Duodenal mucosa (tissue), 2 donors: ENCODE data around the gene USP53.
"Not testable (repeated sequence)": the region's sequence is repeated elsewhere in the genome, so short reads cannot be mapped to it uniquely, and the experiment has no call there.

ENCODE experiments used
- H3K27ac ChIP-seq: one replicate; pipeline ENCODE4 v1.7.0; 2013; ENCODE audit warnings: low read depth, low read length
- H3K27me3 ChIP-seq, 2 donors: one replicate each; pipeline ENCODE4 v1.7.0; 2013; ENCODE audit warnings: low read length in 2 of 2, control low read depth in 1 of 2; ENCODE audit not compliant: insufficient read depth in 2 of 2, control insufficient read depth in 1 of 2
- H3K36me3 ChIP-seq, 2 donors: one replicate each; pipeline ENCODE4 v1.7.0; 2013; ENCODE audit warnings: low read length in 2 of 2, control low read depth in 1 of 2; ENCODE audit not compliant: insufficient read depth in 2 of 2, control insufficient read depth in 1 of 2
- H3K4me1 ChIP-seq, 2 donors: one replicate each; pipeline ENCODE4 v1.7.0; 2013; ENCODE audit warnings: low read length in 2 of 2, control low read depth in 1 of 2; ENCODE audit not compliant: insufficient read depth in 2 of 2, control insufficient read depth in 1 of 2
- H3K4me3 ChIP-seq, 2 donors: one replicate each; pipeline ENCODE4 v1.7.0; 2013; ENCODE audit warnings: low read length in 2 of 2, low read depth in 1 of 2
- H3K9ac ChIP-seq, 2 donors: one replicate each; pipeline ENCODE4 v1.7.0; 2013; ENCODE audit warnings: low read length in 2 of 2, low read depth in 1 of 2
- H3K9me3 ChIP-seq, 2 donors: one replicate each; pipeline ENCODE4 v1.7.0; 2013; ENCODE audit warnings: low read length in 2 of 2, control low read depth in 1 of 2; ENCODE audit not compliant: control insufficient read depth in 1 of 2

Gene USP53

DNA sequence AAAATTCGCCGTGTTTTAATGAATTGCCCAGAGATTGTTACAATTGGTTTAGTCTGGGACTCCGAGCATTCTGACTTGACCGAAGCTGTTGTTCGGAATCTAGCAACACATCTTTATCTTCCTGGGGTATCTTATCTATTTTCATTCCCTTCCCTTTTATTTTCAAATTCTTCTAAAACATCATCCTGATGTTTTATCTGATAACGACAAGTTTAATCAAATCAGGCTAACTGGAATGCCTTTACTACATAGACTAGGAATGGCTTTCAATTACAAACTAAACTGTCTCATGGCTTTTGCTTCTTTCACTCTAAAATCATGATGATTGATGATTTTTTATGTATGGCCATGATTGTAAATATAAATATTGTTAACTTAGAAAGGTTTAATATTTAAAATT, 48.0 kb downstream of the USP53 start:
- H3K4me1 ChIP-seq: no peaks in the 10 kb centered on the region
- H3K36me3 ChIP-seq: peaks cover 4 to 42% of the 10 kb centered on the region in 2 donors
- H3K4me3 ChIP-seq: no peak overlapping the region
- no peak overlapping the region for H3K27ac ChIP-seq
- no peaks in the 10 kb centered on the region for H3K27me3 ChIP-seq
- no peak overlapping the region for H3K9ac ChIP-seq
- H3K9me3 ChIP-seq: no peaks in the 10 kb centered on the region

GRCh38 chr4:119261986-119262385, 49.5 kb downstream of the USP53 start:
- H3K4me1 ChIP-seq: no peaks in the 10 kb centered on the region
- H3K4me3 ChIP-seq: no peak overlapping the region
- H3K9ac ChIP-seq: no peak overlapping the region
- no peak overlapping the region for H3K27ac ChIP-seq
- no peaks in the 10 kb centered on the region for H3K9me3 ChIP-seq
- H3K27me3 ChIP-seq: no peaks in the 10 kb centered on the region
- H3K36me3 ChIP-seq: peaks cover 4 to 30% of the 10 kb centered on the region in 2 donors

GRCh38 chr4:119264743-119265142, 52.2 kb downstream of the USP53 start:
- no peak overlapping the region for H3K27ac ChIP-seq
- H3K4me1 ChIP-seq: no peaks in the 10 kb centered on the region
- peaks cover 9 to 16% of the 10 kb centered on the region in 2 donors for H3K36me3 ChIP-seq
- H3K27me3 ChIP-seq: no peaks in the 10 kb centered on the region
- H3K9me3 ChIP-seq: no peaks in the 10 kb centered on the region
- H3K4me3 ChIP-seq: no peak overlapping the region
- H3K9ac ChIP-seq: no peak overlapping the region

GRCh38 chr4:119266153-119266552, 53.6 kb downstream of the USP53 start:
- H3K36me3 ChIP-seq: peaks cover 9 to 20% of the 10 kb centered on the region in 2 donors
- H3K27ac ChIP-seq: no peak overlapping the region
- no peaks in the 10 kb centered on the region for H3K4me1 ChIP-seq
- H3K9ac ChIP-seq: no peak overlapping the region
- H3K4me3 ChIP-seq: no peak overlapping the region
- H3K27me3 ChIP-seq: no peaks in the 10 kb centered on the region
- no peaks in the 10 kb centered on the region for H3K9me3 ChIP-seq

- Histone ChIP-seq H3K9me3 (no peaks in the 10 kb centered on the region), H3K27ac (no peak overlapping the region), H3K4me1 (no peaks in the 10 kb centered on the region), H3K36me3 (peaks cover 12 to 24% of the 10 kb centered on the region in 2 donors), H3K27me3 (no peaks in the 10 kb centered on the region), H3K4me3 (no peak overlapping the region), H3K9ac (no peak overlapping the region)
Measured at GRCh38 chr4:119268466-119268865, 56.0 kb downstream of the USP53 start.

DNA sequence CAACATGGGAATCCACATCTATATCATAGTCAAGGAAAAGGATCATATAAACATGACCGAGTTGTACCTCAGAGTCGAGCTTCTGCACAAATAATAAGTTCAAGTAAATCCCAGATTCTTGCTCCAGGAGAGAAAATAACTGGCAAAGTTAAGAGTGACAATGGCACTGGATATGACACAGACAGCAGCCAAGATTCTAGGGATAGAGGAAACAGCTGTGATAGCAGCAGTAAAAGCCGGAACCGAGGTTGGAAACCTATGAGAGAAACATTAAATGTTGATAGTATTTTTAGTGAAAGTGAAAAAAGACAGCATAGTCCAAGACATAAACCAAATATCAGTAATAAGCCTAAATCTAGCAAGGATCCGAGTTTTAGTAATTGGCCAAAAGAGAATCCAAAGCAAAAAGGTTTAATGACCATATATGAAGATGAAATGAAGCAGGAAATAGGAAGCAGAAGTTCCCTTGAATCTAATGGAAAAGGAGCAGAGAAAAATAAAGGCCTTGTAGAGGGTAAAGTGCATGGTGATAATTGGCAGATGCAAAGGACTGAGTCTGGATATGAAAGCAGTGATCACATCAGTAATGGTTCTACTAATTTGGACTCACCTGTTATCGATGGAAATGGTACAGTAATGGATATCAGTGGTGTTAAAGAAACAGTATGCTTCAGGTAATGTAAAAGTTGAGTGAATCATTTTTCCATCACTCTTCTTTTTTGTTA, 59.0 kb downstream of the USP53 start:
- Histone ChIP-seq H3K36me3 (peaks cover 12 to 21% of the 10 kb centered on the region in 2 donors), H3K27me3 (no peaks in the 10 kb centered on the region), H3K9ac (no peak overlapping the region), H3K9me3 (no peaks in the 10 kb centered on the region), H3K4me1 (no peaks in the 10 kb centered on the region), H3K27ac (no peak overlapping the region), H3K4me3 (no peak overlapping the region)

- H3K27ac ChIP-seq, H3K4me3 ChIP-seq, H3K9ac ChIP-seq, H3K36me3 ChIP-seq, H3K4me1 ChIP-seq, H3K9me3 ChIP-seq, H3K27me3 ChIP-seq: not testable (repeated sequence)
Measured at GRCh38 chr4:119279541-119279940, 67.0 kb downstream of the USP53 start.

DNA sequence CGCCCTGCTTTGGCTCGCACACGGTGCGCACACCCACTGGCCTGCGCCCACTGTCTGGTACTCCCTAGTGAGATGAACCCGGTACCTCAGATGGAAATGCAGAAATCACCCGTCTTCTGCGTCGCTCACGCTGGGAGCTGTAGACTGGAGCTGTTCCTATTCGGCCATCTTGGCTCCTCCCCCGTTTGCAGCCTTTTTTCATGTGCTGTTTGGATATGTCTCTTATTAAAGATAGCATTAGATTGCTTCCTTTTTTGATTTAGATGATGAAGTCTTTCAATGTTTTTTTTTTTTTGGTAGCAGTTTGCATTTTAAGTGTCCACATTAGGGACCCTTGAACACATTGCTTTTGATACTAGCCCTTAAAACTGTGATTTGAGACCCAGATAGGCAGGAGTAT, 67.4 kb downstream of the USP53 start:
- H3K27ac ChIP-seq, H3K9me3 ChIP-seq, H3K9ac ChIP-seq, H3K36me3 ChIP-seq, H3K4me3 ChIP-seq, H3K4me1 ChIP-seq, H3K27me3 ChIP-seq: not testable (repeated sequence)

- H3K27ac ChIP-seq: no peak overlapping the region
- peaks cover 0 to 6% of the 10 kb centered on the region in 2 donors for H3K4me1 ChIP-seq
- no peaks in the 10 kb centered on the region for H3K36me3 ChIP-seq
- no peak overlapping the region for H3K4me3 ChIP-seq
- H3K9ac ChIP-seq: no peak overlapping the region
- H3K27me3 ChIP-seq: no peaks in the 10 kb centered on the region
- no peaks in the 10 kb centered on the region for H3K9me3 ChIP-seq
Measured at GRCh38 chr4:119281393-119281792, 68.9 kb downstream of the USP53 start.

- no peak overlapping the region for H3K27ac ChIP-seq
- H3K9ac ChIP-seq: peak overlapping the region in 1 of 2 donors; percentile 20
- H3K4me1 ChIP-seq: peaks cover 0 to 6% of the 10 kb centered on the region in 2 donors
- H3K9me3 ChIP-seq: no peaks in the 10 kb centered on the region
- peak overlapping the region in 1 of 2 donors; percentile 50 for H3K4me3 ChIP-seq
- H3K27me3 ChIP-seq: no peaks in the 10 kb centered on the region
- peaks cover 0 to 6% of the 10 kb centered on the region in 2 donors for H3K36me3 ChIP-seq
Measured at GRCh38 chr4:119284876-119285780, 72.6 kb downstream of the USP53 start.
